NB4 (cell line): ENCODE results near the gene UPF1.
A peak's percentile ranks its signal among the peaks of the same experiment; 100 is the strongest.

Experiments used
- DNase-seq: peaks from one replicate; pipeline ENCODE4 v3.0.0; 2010; ENCODE audit warnings: low read depth
- H3K4me3 ChIP-seq: one replicate; pipeline ENCODE4 v1.5.1; 2011; ENCODE audit warnings: mild to moderate bottlenecking, low read depth, low read length, moderate library complexity
- CTCF ChIP-seq: IDR thresholded peaks from one replicate; pipeline ENCODE4 v1.5.1; 2012; ENCODE audit warnings: low read depth, low read length
- MYC ChIP-seq: IDR thresholded peaks from 2 replicates; pipeline ENCODE4 v1.6.1; 2011; ENCODE audit warnings: low read depth, low read length
- POLR2A ChIP-seq: IDR thresholded peaks from 2 replicates; pipeline ENCODE4 v1.6.1; 2011; ENCODE audit warnings: mild to moderate bottlenecking; ENCODE audit not compliant: insufficient read length; ENCODE audit errors: extremely low read depth
- TF ChIP-seq, protein P1 (sequence below): IDR thresholded peaks from 2 replicates; pipeline ENCODE4 v1.6.1; 2011; ENCODE audit warnings: low read depth, low read length

UPF1 gene

GRCh38 chr19:18831524-18832305 lies at the start of gene UPF1:
Gene UPF1, plus strand, starts transcription at chr19:18831959. Its CDS starts 251 bp downstream, at chr19:18832210.
- TF ChIP-seq MYC (peak; percentile 44; the same call in 1 of the 2 replicates), POLR2A (peak; percentile 93), CTCF (no peak)
- TF ChIP-seq, protein P1, sequence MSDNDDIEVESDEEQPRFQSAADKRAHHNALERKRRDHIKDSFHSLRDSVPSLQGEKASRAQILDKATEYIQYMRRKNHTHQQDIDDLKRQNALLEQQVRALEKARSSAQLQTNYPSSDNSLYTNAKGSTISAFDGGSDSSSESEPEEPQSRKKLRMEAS, result 0 out of 2 replicates have a peak, but pooled peaks have one; percentile 7
- DNase-seq, result peak; percentile 94

GRCh38 chr19:18782559-18783225 lies 49.1 kb upstream of the UPF1 start:
- no peak overlapping the region for H3K4me3 ChIP-seq
- no peak for TF ChIP-seq MYC
- DNase-seq, result peak; percentile 59

More at GRCh38 chr19:18831524-18832305, at the start of gene UPF1:
- H3K4me3 ChIP-seq, result peak within 1 kb of the TSS; percentile 94

DNA sequence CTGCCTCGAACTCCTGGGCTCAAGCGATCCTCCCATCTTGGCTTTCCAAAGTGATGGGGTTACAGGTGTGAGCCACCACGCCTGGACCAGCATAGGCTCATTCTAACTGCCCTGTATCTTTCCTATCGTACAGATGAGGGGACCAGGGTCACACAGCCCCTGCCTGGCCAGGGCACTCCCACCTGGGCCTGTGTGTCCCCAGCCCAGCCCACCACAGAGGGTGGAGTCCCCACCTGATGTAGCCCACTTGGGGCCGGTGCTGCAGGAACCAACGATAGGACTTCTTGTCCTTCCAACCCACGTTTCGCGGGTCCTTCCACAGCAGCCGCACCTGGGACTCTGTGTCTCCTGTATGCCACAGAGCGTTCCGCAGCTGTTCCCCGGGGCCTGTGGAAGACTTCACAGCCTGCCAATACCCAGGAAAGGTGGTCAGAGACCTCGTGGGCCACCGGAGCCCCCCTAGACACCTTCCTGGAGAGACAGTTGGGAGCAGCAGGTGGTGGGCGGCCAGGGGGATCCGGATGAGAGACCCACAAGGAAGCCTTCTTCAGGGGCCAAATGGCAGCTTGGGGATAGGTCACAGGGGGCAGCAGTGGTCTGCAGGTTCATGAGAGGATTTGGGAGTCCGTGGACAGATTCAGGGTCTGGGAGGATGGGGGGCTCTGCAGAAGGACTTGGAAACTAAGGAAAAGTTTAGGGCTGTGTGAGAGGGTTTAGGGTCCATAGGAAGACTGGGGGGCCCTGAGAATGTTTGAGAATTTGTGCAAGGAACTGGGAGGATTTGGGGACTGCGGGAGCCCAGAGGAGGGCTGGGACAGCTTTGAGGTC lies 47.6 kb upstream of the UPF1 start:
- no peak overlapping the region for H3K4me3 ChIP-seq
- no peak for DNase-seq
- no peak for TF ChIP-seq POLR2A
- TF ChIP-seq, protein P1, result no peak
- TF ChIP-seq MYC, result no peak
- TF ChIP-seq CTCF, result no peak

GRCh38 chr19:18784786-18785120 lies 47.0 kb upstream of the UPF1 start:
- no peak overlapping the region for H3K4me3 ChIP-seq
- DNase-seq, result no peak
- TF ChIP-seq, protein P1, result no peak
- TF ChIP-seq MYC (no peak), CTCF (no peak), POLR2A (no peak)

GRCh38 chr19:18785179-18786124 lies 46.3 kb upstream of the UPF1 start:
- peak; percentile 76 for DNase-seq
- H3K4me3 ChIP-seq, result no peak overlapping the region
- TF ChIP-seq CTCF (no peak), POLR2A (no peak), MYC (no peak)
- TF ChIP-seq, protein P1, result no peak
